BE2C (cell line): ENCODE results near the gene SMAD3.

Experiments used
- DNase-seq: peaks from one replicate; pipeline ENCODE4 v3.0.0-alpha.2; 2020
- H3K27me3 ChIP-seq: fragments of 250-450 bp; sonication (Bioruptor Pico); 2 replicates; pipeline ENCODE4 v1.5.1; 2020; ENCODE audit warnings: mild to moderate bottlenecking
- H3K36me3 ChIP-seq: fragments of 250-450 bp; sonication (Bioruptor Pico); 2 replicates; pipeline ENCODE4 v1.5.1; 2020; ENCODE audit warnings: mild to moderate bottlenecking
- H3K4me1 ChIP-seq: fragments of 250-450 bp; sonication (Bioruptor Pico); 2 replicates; pipeline ENCODE4 v1.5.1; 2020
- H3K4me3 ChIP-seq: 2 replicates; pipeline ENCODE4 v1.5.1; 2011; ENCODE audit warnings: low read depth, low read length
- H3K9me3 ChIP-seq: fragments of 250-450 bp; sonication (Bioruptor Pico); 2 replicates; pipeline ENCODE4 v1.5.1; 2020
- CTCF ChIP-seq: IDR thresholded peaks from 2 replicates; pipeline ENCODE4 v1.5.1; 2012; ENCODE audit warnings: mild to moderate bottlenecking, low read depth, low read length

The SMAD3 gene

GRCh38 chr15:67087507-67088172 is 22.2 kb downstream of the SMAD3 start:
- Histone ChIP-seq H3K27me3 (no peaks in the 10 kb centered on the region), H3K4me3 (no peak overlapping the region), H3K4me1 (peaks cover 26% of the 10 kb centered on the region), H3K36me3 (no peaks in the 10 kb centered on the region), H3K9me3 (no peaks in the 10 kb centered on the region)
- no peak for DNase-seq
- TF ChIP-seq CTCF = no peak

GRCh38 chr15:67089217-67090193 is 24.1 kb downstream of the SMAD3 start:
- Histone ChIP-seq H3K27me3 (no peaks in the 10 kb centered on the region), H3K4me1 (peaks cover 27% of the 10 kb centered on the region), H3K9me3 (no peaks in the 10 kb centered on the region), H3K4me3 (no peak overlapping the region), H3K36me3 (no peaks in the 10 kb centered on the region)
- DNase-seq = no peak
- TF ChIP-seq CTCF = no peak

- Histone ChIP-seq H3K4me1 (peaks cover 27% of the 10 kb centered on the region), H3K36me3 (no peaks in the 10 kb centered on the region), H3K9me3 (no peaks in the 10 kb centered on the region), H3K4me3 (peak overlapping the region; percentile 36), H3K27me3 (no peaks in the 10 kb centered on the region)
- TF ChIP-seq CTCF = no peak
- DNase-seq = no peak
Measured at GRCh38 chr15:67090297-67091070, 25.1 kb downstream of the SMAD3 start.

- Histone ChIP-seq H3K9me3 (no peaks in the 10 kb centered on the region), H3K4me1 (peaks cover 27% of the 10 kb centered on the region), H3K27me3 (no peaks in the 10 kb centered on the region), H3K4me3 (peak overlapping the region; percentile 36), H3K36me3 (no peaks in the 10 kb centered on the region)
- TF ChIP-seq CTCF = no peak
- DNase-seq = peak; percentile 92
Measured at GRCh38 chr15:67091071-67091979, 25.9 kb downstream of the SMAD3 start.

- H3K27me3 ChIP-seq = no peaks in the 10 kb centered on the region
- H3K4me1 ChIP-seq = peaks cover 26% of the 10 kb centered on the region
- no peak for DNase-seq
- no peaks in the 10 kb centered on the region for H3K9me3 ChIP-seq
- no peak overlapping the region for H3K4me3 ChIP-seq
- H3K36me3 ChIP-seq = no peaks in the 10 kb centered on the region
- no peak for TF ChIP-seq CTCF
Measured at GRCh38 chr15:67091980-67092677, 26.7 kb downstream of the SMAD3 start.
